NCI-H345 (cell line): ENCODE data around the gene HRG.
"Not testable (repeated sequence)": the region's sequence is repeated elsewhere in the genome, so short reads cannot be mapped to it uniquely, and the experiment has no call there.

Experiments used
- DNase-seq: peaks from one replicate; lab custom pipeline; 2025; lab: John Stamatoyannopoulos, UW

The HRG gene

DNA sequence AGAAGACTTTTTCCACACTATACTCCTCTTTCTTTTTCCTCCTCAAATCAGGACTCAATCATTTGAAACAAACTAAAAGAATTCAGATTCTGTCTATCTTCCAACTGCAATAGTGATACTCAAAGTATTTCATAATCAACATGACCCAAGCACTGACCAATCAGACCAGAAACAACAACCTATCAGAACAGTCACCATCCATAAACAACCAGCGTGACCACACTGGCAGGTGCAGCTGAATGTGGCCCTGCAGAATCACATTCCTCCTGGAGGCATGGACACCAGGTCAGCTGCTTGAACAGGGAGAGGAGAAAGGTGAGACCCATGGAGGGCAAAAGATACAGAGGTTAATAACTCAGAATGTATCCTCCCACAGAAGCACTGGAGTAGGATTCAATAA lies 13.3 kb downstream of the HRG start:
- no peak for DNase-seq

DNA sequence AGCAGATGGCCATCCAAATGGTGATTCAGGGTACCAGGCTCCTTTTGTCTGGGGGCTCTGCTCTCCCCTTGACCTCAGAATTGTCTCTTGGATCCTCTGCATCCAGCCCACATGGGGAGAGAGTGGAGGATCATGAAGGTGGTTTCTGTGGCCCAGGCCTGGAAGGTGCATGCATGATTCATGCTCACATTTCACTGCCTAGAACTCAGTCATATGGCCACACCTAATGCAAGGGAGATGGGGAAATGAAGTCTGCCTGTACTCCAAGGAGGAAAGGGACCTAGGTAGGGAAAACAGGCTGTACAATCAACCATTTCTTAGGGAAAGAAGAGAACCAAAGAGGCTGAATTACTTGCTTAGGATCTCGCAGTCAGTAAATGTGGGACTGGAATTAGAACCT lies 15.1 kb downstream of the HRG start:
- DNase-seq = no peak

DNA sequence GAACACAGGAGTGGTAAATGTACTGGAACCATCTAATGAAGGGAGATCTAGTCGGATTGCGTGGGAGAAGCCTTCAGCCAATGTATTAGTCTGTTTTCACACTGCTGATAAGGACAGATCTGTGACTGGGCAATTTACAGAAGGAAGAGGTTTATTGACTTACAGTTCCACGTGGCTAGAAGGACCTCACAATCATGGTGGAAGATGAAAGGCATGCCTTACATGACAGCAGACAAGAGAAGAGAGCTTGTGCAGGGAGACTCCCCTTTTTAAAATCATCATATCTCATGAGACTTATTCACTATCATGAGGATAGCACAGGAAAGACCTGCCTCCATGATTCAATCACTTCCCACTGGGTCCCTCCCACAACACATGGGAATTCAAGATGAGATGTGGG lies 17.0 kb downstream of the HRG start:
- DNase-seq = no peak

DNA sequence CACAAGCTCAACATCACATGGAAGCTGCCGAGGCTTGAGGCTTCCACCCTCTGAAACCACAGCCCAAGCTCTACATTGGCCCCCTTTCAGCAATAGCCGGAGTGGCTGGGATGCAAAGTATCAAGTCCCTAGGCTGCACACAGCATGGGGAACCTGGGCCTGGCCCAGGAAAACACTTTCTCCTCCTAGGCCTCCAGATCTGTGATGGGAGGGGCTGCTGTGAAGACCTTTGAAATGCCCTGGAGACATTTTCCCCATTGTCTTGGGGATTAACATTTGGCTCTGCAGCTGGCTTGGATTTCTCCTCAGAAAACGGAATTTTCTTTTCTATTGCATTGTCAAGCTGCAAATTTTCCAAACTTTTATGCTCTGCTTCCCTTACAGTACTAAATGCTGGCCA lies 18.2 kb downstream of the HRG start:
- DNase-seq = no peak

DNA sequence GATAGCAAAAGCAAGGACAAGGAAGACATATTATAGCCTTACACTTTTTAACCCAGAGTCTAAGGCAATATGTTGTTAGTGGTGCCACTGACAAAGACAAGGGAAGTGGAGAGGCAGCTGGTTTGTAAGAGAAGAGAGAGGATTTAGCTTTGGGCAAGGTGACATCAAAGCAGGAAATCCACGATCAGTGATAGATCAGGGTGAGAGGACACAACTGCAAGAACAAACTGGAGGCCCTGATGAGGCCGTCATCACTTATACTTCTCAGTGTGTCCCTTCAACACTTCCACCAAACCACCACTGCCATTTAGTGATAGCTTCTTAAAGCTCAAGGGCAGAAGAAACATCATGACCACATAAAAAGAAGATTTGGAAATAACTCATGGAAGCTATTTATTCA lies 20.7 kb downstream of the HRG start:
- not testable (repeated sequence) for DNase-seq

DNA sequence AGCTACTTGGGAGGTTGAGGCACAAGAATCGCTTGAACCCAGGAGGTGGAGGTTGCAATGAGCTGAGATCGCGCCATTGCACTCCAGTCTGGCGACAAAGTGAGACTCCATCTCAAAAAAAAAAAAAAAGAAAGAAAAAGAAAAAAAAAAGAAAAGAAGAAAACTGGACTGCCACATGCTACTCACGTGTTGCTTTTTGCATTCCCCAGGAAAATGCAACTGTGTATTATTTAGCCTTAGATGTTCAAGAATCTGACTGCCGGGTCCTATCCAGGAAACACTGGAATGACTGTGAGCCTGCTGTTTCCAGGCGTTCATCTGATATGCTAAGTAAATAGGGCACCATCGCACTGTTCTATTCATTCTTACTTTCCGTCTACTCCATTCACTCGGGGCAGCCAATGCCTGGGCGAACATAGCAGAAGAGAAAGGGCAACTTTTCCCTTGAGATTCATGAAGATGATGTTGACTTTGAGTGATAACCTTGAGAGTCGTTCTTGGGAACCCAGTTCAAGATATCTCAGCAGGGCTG lies 21.4 kb downstream of the HRG start:
- no peak for DNase-seq

DNA sequence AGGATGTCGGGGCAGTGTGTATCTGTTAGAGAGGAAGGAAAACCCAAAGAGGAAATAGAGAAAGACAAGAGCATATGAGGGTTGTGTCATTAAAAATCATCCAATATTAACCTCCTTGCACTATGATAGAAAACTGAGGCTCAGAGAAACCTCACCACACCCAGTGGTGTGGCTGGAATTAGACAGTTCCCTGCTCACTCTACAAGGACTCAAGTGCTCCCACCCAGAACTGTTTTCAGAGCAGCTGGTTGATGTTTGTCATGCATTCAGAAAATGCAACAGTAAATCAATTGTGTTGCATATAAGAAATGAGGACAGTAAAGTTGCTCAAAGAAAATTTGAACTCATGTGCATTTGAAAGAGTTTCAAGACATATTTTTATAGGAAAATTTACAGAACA lies 24.5 kb downstream of the HRG start:
- DNase-seq = not testable (repeated sequence)

DNA sequence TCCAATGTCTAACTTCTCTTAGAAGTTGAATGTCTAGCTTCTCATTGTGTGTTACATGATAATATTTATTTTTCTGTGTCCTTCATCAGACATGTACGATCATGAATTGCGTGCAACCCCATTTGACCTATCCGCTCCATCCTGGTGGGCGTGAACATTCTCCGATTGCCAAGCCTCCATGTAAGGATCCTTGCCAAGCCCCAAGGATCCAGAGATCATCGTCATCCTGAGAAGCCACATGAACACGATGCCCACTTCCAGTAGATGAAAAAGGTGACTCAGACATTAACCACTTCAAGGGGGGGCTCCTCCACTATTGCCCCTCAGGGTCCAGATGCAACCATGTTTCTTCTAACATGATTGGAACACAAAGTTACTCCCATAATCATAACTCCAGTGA lies 25.9 kb downstream of the HRG start:
- no peak for DNase-seq

DNA sequence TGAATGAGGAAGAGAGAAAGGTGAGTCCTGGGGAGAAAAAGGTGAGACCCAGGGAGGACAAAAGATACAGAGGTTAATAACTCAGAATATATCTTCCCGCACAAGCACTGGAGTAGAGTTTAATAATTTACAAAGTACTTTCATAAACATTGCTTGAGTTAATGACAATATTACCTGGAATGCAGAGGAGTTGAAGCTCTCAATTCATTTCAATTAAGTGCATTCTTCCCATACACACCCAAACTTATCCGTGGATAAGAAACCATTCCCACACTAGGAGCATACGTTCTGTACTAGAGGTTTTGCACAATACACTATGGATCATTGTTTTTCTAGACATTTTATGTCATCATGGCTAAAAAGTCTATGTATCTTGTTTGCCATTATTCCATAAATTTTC lies 28.0 kb downstream of the HRG start:
- no peak for DNase-seq

DNA sequence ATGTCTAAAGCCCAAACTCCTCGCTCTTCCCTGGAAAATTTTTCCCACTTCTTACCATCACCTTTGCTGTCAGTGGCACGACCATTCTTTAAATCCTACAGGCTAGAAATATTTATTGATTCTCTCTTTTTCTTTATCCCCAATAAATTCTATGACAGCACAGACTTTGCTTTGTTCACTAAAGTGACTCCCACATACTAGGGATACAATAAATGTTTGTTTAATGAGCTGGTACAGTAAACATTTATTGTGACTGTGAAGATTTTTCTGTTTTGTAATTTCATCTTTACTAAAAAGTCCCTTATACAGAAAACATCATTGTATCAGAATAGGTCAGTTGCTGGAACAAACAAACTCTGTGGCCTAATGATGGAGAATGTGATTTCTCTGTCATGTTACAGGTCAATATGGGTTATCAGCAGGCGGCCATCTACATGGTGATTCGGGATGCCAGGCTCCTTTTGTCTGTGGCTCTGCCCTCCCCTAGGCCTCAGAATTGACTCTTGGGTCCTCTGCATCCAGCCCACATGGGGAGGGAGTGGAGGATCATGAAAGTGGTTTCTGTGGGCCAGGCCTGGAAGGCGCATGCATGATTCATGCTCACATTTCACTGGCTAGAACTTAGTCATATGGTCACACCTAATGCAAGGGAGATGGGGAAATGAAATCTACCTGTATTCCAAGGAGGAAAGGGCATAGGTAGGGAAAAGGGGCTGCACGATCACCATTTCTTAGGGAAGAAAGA lies 28.6 kb downstream of the HRG start:
- no peak for DNase-seq

DNA sequence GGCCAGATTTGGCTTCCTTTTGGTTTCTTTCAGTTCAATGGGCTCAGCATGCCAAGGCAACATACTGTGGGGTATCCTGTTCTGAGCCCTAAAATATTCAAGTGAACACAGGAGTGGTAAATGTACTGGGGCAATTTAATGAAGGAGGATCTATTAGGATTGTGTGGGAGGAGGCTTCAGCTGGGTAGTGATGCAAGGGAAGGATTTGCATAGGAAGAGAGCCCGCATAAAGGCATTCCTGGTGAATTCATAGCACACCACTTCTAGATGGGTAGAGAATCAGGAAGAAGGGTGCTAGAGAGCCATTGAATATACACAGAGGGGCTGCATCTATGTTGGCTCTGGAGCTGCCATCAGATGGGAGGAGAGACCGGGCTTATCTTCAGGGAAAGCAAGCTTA lies 30.7 kb downstream of the HRG start:
- DNase-seq = no peak

DNA sequence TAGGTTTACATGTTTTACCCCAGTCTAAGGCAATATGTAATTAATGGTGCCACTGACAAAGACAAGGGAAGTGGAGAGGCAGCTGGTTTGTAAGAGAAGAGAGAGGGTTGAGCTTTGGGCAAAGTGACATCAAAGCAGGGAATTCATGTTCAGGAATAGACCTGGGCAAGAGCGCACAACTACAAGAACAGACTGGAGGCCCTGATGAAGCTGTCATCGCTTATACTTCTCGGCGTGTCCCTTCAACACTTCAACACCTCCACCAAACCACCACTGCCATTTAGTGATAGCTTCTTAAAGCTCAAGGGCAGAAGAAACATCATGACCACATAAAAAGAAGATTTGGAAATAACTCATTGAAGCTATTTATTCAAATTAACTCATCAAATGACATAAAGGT lies 31.7 kb downstream of the HRG start:
- no peak for DNase-seq

DNA sequence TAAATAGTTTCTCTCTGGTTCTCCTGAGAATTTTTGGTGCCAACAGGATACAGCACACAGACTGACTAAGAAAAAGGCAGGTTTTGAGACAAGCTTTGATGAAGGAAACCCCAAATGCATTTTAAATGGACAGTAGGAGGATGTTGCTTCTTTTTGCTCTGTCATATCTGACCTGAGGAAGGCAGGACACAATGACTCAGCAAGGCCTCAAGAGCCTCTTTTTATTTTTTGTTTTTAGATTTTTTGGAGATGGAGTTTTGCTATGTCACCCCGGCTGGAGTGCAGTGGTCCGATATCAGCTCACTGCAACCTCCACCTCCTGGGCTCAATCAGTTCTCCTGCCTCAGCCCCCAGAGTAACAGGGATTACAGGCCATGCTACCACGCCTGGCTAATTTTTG lies 34.5 kb downstream of the HRG start:
- no peak for DNase-seq

DNA sequence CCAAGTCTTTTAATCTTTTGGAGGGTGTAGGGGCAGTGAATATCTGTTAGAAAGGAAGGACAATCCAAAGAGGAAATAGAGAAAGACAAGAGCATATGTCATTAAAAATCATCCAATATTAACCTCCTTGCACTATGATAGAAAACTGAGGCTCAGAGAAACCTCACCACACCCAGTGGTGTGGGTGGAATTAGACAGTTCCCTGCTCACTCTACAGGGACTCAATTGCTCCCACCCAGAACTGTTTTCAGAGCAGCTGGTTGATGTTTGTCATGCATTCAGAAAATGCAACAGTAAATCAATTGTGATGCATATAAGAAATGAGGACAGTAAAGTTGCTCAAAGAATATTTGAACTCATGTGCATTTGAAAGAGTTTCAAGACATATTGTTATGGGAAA lies 36.6 kb downstream of the HRG start:
- not testable (repeated sequence) for DNase-seq

DNA sequence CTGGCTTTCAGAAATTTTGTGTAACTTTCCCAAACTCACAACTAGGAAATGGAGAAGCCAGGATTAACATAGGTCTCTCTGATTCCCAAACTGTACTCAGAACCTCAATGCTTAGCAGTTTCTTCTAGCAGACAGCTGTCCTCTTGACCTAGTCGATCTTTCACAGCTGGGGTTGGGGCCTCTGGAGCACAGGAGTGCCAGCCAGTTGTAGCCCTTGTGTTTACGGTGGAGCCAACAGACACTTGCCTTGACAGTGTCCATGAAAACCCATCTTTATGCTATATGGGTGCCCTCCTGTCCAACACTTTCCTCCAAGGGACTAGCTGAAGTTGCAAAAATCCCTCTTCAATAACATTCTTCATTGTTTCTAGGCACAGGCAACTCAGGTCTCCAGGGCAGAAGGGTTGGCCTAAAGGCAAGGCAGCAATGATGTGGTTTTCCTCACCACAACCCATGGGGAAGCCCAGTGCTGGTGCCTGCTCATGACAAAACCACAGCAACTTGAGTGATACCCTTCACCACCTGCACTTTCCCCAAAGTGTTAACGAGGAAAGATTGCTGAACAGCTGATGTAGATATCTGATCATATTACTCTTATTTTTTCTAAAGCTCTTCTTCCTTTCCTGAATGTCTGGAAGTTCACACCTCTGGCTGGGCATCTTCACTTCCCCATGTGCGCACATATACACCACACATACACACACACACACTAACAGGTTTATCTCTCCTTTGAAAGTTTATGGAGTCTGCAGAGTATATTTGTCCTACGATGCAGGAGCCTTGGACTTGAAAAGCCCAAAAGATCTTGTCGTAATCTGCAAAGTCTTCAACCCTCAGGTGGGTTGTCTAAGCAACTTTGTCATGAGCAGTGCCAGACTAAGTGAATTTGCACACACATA lies 40.3 kb downstream of the HRG start:
- no peak for DNase-seq

DNA sequence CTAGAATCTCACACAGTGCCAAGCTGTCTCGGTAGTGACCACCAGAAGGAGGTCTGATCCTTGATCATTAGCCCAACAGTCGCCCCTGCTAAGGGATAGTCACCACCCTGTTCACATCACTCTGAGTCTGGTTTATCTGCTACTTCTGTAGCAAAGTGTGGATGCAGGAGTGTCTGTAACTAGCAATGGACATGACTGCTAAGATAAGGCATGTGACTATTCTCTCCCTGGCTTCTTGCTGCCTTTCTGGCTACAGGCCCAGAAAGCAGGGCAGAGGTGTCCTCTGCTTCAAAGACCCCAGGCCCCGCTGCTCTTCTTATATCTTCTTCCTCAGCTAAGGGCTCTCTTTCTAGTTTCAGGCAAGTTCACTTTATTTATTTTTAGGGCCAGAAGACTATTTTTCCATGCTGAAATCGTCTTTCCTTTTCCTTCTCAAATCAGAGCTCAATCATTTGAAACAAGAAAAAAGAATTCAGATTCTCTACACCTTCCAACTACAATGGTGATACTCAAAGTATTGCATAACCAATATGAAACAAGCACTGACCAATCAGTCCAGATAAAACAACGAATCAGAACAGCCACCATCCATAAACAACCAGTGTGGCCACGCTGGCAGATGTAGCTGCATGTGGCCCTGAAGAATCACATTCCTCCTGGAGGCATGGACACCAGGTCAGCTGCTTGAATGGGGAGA lies 43.3 kb downstream of the HRG start:
- no peak for DNase-seq

DNA sequence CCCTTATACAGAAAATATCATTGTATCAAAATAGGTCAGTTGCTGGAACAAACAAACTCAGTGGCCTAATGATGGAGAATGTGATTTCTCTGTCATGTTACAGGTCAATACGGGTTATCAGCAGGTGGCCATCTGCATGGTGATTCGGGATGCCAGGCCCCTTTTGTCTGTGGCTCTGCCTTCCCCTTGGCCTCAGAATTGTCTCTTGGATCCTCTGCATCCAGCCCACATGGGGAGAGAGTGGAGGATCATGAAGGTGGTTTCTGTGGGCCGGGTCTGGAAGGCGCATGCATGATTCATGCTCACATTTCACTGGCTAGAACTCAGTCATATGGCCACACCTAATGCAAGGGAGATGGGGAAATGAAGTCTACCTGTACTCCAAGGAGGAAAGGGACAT lies 44.9 kb downstream of the HRG start:
- DNase-seq = not testable (repeated sequence)

DNA sequence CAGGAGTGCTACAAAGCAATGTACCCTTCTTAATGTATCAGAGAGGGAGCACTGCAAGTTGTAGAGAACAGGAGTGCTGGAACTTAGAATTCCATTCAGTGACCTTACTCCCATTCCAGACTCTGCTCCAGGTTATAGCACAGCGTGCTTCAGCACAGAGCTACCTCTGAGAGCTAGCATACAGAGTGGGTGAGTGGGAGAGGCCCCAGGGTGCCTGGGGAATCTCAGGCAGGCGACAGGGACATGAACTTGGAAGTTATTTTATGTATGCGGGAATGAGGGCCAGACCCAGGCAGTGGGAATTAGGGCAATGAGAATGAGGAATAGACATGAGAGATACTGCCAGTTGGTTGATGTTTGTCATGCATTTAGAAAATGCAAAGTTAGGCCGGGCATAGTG lies 47.7 kb downstream of the HRG start:
- no peak for DNase-seq

DNA sequence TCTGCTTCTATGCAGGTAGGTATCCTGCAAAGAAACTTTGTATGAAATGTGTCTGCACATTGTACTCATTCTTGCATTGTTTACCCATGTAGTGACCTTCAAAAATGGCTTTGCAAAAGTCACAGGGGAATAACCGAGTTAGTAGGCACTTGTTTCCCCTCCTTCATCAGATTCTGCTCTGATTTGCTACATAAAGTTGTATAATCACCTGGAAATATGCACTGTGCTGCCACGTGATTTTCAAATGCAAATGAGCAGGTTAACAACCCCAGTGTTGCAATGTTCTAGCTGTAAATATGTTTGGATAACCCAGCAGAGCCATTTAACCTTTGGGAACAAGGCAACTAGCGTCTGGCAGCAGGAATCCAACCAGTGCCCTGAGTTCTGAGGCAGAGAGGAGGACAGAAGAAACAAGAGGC lies 51.2 kb downstream of the HRG start, which contains the start of gene KNG1:
Gene KNG1 (plus strand): TSS at position 321 of the 419 bp plus-strand sequence. CDS start 184 bp downstream, outside the sequence.
- no peak for DNase-seq

DNA sequence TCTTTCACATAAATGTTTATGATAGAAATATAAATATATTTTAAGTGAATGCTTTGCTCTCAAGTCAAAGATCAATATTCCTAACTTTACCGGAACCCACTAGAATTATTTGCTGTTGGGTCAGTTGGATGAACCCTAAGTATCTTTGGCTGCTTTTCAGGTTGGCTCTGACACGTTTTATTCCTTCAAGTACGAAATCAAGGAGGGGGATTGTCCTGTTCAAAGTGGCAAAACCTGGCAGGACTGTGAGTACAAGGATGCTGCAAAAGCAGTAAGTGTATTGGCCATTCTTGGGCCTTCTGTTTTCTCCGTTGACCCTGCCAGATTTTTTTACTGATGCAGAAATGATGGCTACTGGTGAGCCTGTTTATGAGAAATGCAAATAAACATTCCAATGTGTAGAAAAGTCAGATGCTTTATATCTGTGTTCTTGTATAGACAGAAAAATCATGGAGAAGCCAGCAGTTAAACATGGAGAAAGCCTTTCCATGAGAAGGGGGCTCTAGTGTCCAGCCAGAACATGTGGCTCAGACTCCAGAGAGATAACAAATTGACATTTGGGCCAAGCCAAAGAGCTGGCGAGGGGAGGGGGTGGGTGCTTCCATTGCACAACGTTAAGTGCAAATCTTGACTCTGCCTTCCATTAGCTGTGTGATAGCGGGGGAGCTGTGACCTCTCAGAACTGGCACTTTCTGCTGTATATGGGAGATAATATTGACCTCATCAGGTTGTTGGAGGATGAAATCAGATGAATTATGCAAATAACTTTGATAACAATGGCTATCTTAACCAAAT lies 54.3 kb downstream of the HRG start:
- no peak for DNase-seq

DNA sequence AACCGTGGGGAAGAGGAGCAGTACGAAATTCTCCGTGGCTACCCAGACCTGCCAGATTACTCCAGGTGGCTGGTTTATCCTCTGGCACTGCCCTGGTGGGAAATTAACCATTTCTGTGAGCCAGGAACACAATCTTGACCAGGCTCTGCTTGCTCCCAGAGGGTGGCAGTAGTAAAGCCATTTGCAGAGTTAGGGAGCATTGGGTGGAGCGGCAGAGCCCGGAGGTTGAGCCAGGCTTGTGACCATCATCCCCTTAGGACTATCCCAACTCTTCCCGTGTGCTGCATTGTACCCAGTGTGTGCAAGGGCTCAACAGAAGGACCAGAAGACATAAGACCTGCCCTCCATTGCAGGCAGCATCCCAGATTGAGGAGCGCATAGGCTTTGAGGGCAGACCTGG lies 56.6 kb downstream of the HRG start:
- DNase-seq = no peak

DNA sequence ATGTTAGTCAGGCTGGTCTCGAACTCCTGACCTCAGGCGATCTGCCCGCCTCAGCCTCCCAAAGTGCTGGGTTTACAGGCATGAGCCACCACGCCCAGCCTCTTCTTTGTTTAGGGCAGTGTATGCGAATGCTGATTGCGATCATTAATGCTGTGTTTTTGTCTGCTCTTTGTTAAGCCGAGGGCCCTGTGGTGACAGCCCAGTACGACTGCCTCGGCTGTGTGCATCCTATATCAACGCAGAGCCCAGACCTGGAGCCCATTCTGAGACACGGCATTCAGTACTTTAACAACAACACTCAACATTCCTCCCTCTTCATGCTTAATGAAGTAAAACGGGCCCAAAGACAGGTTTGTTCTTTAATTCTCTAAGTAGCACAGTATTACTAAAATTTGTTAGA lies 59.1 kb downstream of the HRG start:
- no peak for DNase-seq
